ENCODE results near the gene CATSPER3.

Gene CATSPER3

GRCh38 chr5:135009736-135010501 is 42.2 kb downstream of the CATSPER3 start:
- Histone ChIP-seq H3K4me3 (ENCODE audit: low read depth, low read length) (no peak overlapping the region), H3K9ac (ENCODE audit: low read length) (no peak overlapping the region), H2BK5ac (ENCODE audit: low read depth, low read length, poor library complexity) (no peak overlapping the region), H3K27ac (ENCODE audit: low read depth, low read length) (no peak overlapping the region), H2AFZ (ENCODE audit: insufficient read depth, low read length, poor library complexity) (no peak overlapping the region), H2AK5ac (ENCODE audit: low read length) (no peak overlapping the region), H3K9me3 (ENCODE audit: insufficient read depth, low read depth, low read length) (no peaks in the 10 kb centered on the region), H3K14ac (ENCODE audit: low read length) (no peak overlapping the region), H3K4ac (ENCODE audit: low read depth, low read length) (no peak overlapping the region), H3K36me3 (ENCODE audit: control insufficient read depth in 1 of 2, insufficient read depth in 2 of 2, low read length in 2 of 2) (no peaks in the 10 kb centered on the region), H3K18ac (ENCODE audit: low read length) (no peak overlapping the region), H3K4me2 (ENCODE audit: low read length) (no peak overlapping the region), H3K4me1 (ENCODE audit: control insufficient read depth in 1 of 2, insufficient read depth in 2 of 2, low read length in 2 of 2) (no peaks in the 10 kb centered on the region), H4K12ac (ENCODE audit: low read depth, low read length) (no peak overlapping the region), H4K91ac (ENCODE audit: low read depth, low read length) (no peak overlapping the region), H3K27me3 (ENCODE audit: insufficient read depth, low read length) (no peaks in the 10 kb centered on the region), H2BK120ac (ENCODE audit: insufficient read depth, low read length, poor library complexity) (no peak overlapping the region), H3K23ac (ENCODE audit: low read length) (no peak overlapping the region), H3K79me2 (ENCODE audit: control insufficient read depth, insufficient read depth, low read length, poor library complexity) (no peaks in the 10 kb centered on the region), H4K8ac (ENCODE audit: low read depth, low read length) (no peak overlapping the region), H3K79me1 (ENCODE audit: low read length) (no peaks in the 10 kb centered on the region), H2BK12ac (ENCODE audit: low read length) (no peak overlapping the region)
- no peak for DNase-seq
- no CpG with 5 or more reads among the region's 11 CpGs for WGBS (ENCODE audit: extremely low coverage, insufficient coverage, insufficient read length)

DNA sequence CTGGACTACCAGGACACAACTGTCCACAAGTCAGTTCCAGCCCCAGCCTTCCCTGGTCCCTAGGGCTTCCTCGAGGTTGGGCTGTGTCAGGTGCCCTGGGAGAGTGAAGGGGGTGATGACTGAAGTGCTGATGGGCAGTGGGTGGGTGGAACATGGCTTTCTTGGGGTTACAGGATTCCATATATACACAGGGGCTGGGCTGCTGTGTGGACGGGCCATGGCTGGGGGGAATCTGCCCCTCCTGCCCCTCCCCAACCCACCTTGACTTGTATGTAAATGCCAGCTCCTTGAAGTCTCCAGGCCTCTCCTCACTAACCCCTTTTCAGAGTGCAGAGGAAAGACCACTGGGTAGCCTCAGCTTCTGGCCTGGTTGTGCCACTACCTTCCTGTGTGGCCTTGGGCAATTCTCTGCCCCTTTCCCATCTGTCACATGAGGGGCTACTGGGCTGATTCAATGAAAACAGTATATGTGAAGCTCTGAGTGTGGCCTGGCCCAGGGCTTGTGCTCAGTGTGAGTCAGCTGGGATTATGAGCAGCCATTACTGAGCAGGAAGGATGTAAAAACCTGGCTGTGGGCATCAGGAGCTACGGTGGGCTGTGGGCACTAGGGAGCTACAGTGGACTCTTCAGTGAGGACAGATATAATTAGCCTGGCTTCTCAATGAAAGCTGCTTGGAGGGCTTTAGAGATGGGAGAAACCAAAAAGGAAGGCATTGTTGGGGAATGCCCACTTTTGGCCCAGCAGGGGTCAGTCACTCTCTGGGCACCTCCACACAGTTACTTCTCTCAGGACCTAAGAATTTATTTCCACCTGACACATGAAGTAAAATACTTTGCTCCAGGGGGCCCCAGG is 43.0 kb downstream of the CATSPER3 start:
- DNase-seq: no peak

DNA sequence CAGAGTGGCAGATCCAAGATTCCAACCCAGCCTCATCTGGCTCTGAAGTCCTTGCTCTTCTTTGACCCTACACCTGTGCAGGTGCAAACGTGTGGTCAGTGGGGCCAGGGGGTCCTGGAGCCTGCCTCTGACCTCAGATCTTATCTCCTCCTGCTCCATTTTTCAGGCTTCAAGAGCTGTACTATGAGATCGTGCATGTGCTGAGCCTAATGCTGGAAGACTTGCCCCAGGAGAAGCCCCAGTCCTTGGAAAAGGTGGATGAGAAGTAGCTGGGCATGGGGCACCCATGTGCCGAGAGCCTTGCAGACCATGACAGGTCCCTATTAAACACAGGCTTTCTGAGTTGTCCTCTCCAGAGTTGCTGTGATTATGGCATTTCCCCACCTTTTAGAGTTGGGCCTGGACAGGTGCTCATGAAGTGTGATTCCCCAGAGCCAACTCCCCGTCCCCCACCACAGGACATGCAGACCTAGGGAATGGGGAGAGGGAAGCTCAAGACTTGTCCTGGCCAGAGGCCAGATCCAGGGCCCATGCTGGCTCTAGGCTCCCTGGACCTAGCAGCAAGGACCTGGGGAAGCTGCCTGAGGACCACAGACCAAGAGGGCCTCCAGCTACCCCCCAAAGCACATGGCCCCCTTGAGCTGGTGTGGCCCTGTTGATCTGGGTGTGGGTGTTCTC is 43.8 kb downstream of the CATSPER3 start:
- no peak overlapping the region for H3K18ac ChIP-seq (ENCODE audit: low read length)

More for the DNA sequence above, 43.0 kb downstream of the CATSPER3 start:
- Histone ChIP-seq H3K79me2 (ENCODE audit: control insufficient read depth, insufficient read depth, low read length, poor library complexity) (no peaks in the 10 kb centered on the region), H2AFZ (ENCODE audit: insufficient read depth, low read length, poor library complexity) (no peak overlapping the region), H4K8ac (ENCODE audit: low read depth, low read length) (no peak overlapping the region), H2BK120ac (ENCODE audit: insufficient read depth, low read length, poor library complexity) (no peak overlapping the region), H3K4me1 (ENCODE audit: control insufficient read depth in 1 of 2, insufficient read depth in 2 of 2, low read length in 2 of 2) (no peaks in the 10 kb centered on the region), H3K27me3 (ENCODE audit: insufficient read depth, low read length) (no peaks in the 10 kb centered on the region), H4K12ac (ENCODE audit: low read depth, low read length) (no peak overlapping the region), H3K4ac (ENCODE audit: low read depth, low read length) (no peak overlapping the region), H3K4me2 (ENCODE audit: low read length) (no peak overlapping the region), H2AK5ac (ENCODE audit: low read length) (no peak overlapping the region), H3K18ac (ENCODE audit: low read length) (no peak overlapping the region), H4K91ac (ENCODE audit: low read depth, low read length) (no peak overlapping the region), H2BK12ac (ENCODE audit: low read length) (no peak overlapping the region), H3K14ac (ENCODE audit: low read length) (no peak overlapping the region), H3K79me1 (ENCODE audit: low read length) (no peaks in the 10 kb centered on the region), H3K23ac (ENCODE audit: low read length) (no peak overlapping the region), H3K27ac (ENCODE audit: low read depth, low read length) (no peak overlapping the region), H3K36me3 (ENCODE audit: control insufficient read depth in 1 of 2, insufficient read depth in 2 of 2, low read length in 2 of 2) (no peaks in the 10 kb centered on the region), H2BK5ac (ENCODE audit: low read depth, low read length, poor library complexity) (no peak overlapping the region), H3K9ac (ENCODE audit: low read length) (no peak overlapping the region), H3K9me3 (ENCODE audit: insufficient read depth, low read depth, low read length) (no peaks in the 10 kb centered on the region), H3K4me3 (ENCODE audit: low read depth, low read length) (no peak overlapping the region)
- WGBS (ENCODE audit: extremely low coverage, insufficient coverage, insufficient read length): no CpG with 5 or more reads among the region's 3 CpGs

GRCh38 chr5:135012033-135012588 is 44.4 kb downstream of the CATSPER3 start:
- no peak overlapping the region for H3K23ac ChIP-seq (ENCODE audit: low read length)
- no peaks in the 10 kb centered on the region for H3K79me1 ChIP-seq (ENCODE audit: low read length)
- no peaks in the 10 kb centered on the region for H3K36me3 ChIP-seq (ENCODE audit: control insufficient read depth in 1 of 2, insufficient read depth in 2 of 2, low read length in 2 of 2)
- H2BK12ac ChIP-seq (ENCODE audit: low read length): no peak overlapping the region
- H3K4me2 ChIP-seq (ENCODE audit: low read length): no peak overlapping the region
- H2AK5ac ChIP-seq (ENCODE audit: low read length): no peak overlapping the region
- WGBS (ENCODE audit: extremely low coverage, insufficient coverage, insufficient read length): no CpG with 5 or more reads among the region's 2 CpGs
- no peaks in the 10 kb centered on the region for H3K27me3 ChIP-seq (ENCODE audit: insufficient read depth, low read length)
- H3K9me3 ChIP-seq (ENCODE audit: insufficient read depth, low read depth, low read length): no peaks in the 10 kb centered on the region
- no peak overlapping the region for H4K12ac ChIP-seq (ENCODE audit: low read depth, low read length)
- no peak overlapping the region for H3K27ac ChIP-seq (ENCODE audit: low read depth, low read length)
- H3K14ac ChIP-seq (ENCODE audit: low read length): no peak overlapping the region
- no peaks in the 10 kb centered on the region for H3K4me1 ChIP-seq (ENCODE audit: control insufficient read depth in 1 of 2, insufficient read depth in 2 of 2, low read length in 2 of 2)
- no peak overlapping the region for H2BK120ac ChIP-seq (ENCODE audit: insufficient read depth, low read length, poor library complexity)
- H3K4me3 ChIP-seq (ENCODE audit: low read depth, low read length): no peak overlapping the region
- H4K8ac ChIP-seq (ENCODE audit: low read depth, low read length): no peak overlapping the region
- no peak overlapping the region for H3K9ac ChIP-seq (ENCODE audit: low read length)
- no peak overlapping the region for H4K91ac ChIP-seq (ENCODE audit: low read depth, low read length)
- no peak overlapping the region for H3K18ac ChIP-seq (ENCODE audit: low read length)
- no peak overlapping the region for H3K4ac ChIP-seq (ENCODE audit: low read depth, low read length)
- H3K79me2 ChIP-seq (ENCODE audit: control insufficient read depth, insufficient read depth, low read length, poor library complexity): no peaks in the 10 kb centered on the region
- DNase-seq: no peak
- no peak overlapping the region for H2AFZ ChIP-seq (ENCODE audit: insufficient read depth, low read length, poor library complexity)
- H2BK5ac ChIP-seq (ENCODE audit: low read depth, low read length, poor library complexity): no peak overlapping the region

More for the DNA sequence above, 43.8 kb downstream of the CATSPER3 start:
- no peaks in the 10 kb centered on the region for H3K79me2 ChIP-seq (ENCODE audit: control insufficient read depth, insufficient read depth, low read length, poor library complexity)
- H3K9ac ChIP-seq (ENCODE audit: low read length): no peak overlapping the region
- no peak for DNase-seq
- H4K91ac ChIP-seq (ENCODE audit: low read depth, low read length): no peak overlapping the region
- no peaks in the 10 kb centered on the region for H3K79me1 ChIP-seq (ENCODE audit: low read length)
- H2AK5ac ChIP-seq (ENCODE audit: low read length): no peak overlapping the region
- H3K4me1 ChIP-seq (ENCODE audit: control insufficient read depth in 1 of 2, insufficient read depth in 2 of 2, low read length in 2 of 2): no peaks in the 10 kb centered on the region
- H2BK120ac ChIP-seq (ENCODE audit: insufficient read depth, low read length, poor library complexity): no peak overlapping the region
- H2BK12ac ChIP-seq (ENCODE audit: low read length): no peak overlapping the region
- no peak overlapping the region for H2BK5ac ChIP-seq (ENCODE audit: low read depth, low read length, poor library complexity)
- H3K4me2 ChIP-seq (ENCODE audit: low read length): no peak overlapping the region
- no peak overlapping the region for H4K8ac ChIP-seq (ENCODE audit: low read depth, low read length)
- H2AFZ ChIP-seq (ENCODE audit: insufficient read depth, low read length, poor library complexity): no peak overlapping the region
- no peak overlapping the region for H3K14ac ChIP-seq (ENCODE audit: low read length)
- no peak overlapping the region for H4K12ac ChIP-seq (ENCODE audit: low read depth, low read length)
- H3K4ac ChIP-seq (ENCODE audit: low read depth, low read length): no peak overlapping the region
- no peak overlapping the region for H3K23ac ChIP-seq (ENCODE audit: low read length)
- H3K9me3 ChIP-seq (ENCODE audit: insufficient read depth, low read depth, low read length): no peaks in the 10 kb centered on the region
- H3K27ac ChIP-seq (ENCODE audit: low read depth, low read length): no peak overlapping the region
- H3K4me3 ChIP-seq (ENCODE audit: low read depth, low read length): no peak overlapping the region
- no CpG with 5 or more reads among the region's 4 CpGs for WGBS (ENCODE audit: extremely low coverage, insufficient coverage, insufficient read length)
- no peaks in the 10 kb centered on the region for H3K36me3 ChIP-seq (ENCODE audit: control insufficient read depth in 1 of 2, insufficient read depth in 2 of 2, low read length in 2 of 2)
- H3K27me3 ChIP-seq (ENCODE audit: insufficient read depth, low read length): no peaks in the 10 kb centered on the region

Data from trophoblast cell (in vitro differentiated cells and primary cell).